Nephron (organoid): ENCODE results near the gene SETD7.

Experiments used
- H3K27ac Mint-ChIP-seq, 3 experiments: 2 replicates each; pipeline ENCODE4 v1.8.0; 2020; ENCODE audit warnings: mixed read lengths in 3 of 3, mild to moderate bottlenecking in 2 of 3, moderate library complexity in 1 of 3
- H3K27me3 Mint-ChIP-seq: 2 replicates; pipeline ENCODE4 v1.8.0; 2021; ENCODE audit warnings: low read depth, mild to moderate bottlenecking, moderate library complexity, mixed read lengths
- H3K36me3 Mint-ChIP-seq: 2 replicates; pipeline ENCODE4 v1.8.0; 2020; ENCODE audit warnings: low read depth, mixed read lengths
- H3K4me1 Mint-ChIP-seq: 2 replicates; pipeline ENCODE4 v1.8.0; 2020; ENCODE audit warnings: mixed read lengths
- H3K4me3 Mint-ChIP-seq, 3 experiments: 2 replicates each; pipeline ENCODE4 v1.8.0; 2020; ENCODE audit warnings: mild to moderate bottlenecking in 3 of 3, mixed read lengths in 3 of 3, moderate library complexity in 2 of 3
- H3K9me3 Mint-ChIP-seq: 2 replicates; pipeline ENCODE4 v1.8.0; 2020; ENCODE audit warnings: mixed read lengths
- TF ChIP-seq, protein P1 (sequence below), 3 experiments: fragments of 200-600 bp; sonication (generic); IDR thresholded peaks; one replicate each; pipeline ENCODE4 v1.5.0; 2021; ENCODE audit warnings: antibody characterized with exemption in 3 of 3; ENCODE audit not compliant: unreplicated experiment in 3 of 3

SETD7 gene

DNA sequence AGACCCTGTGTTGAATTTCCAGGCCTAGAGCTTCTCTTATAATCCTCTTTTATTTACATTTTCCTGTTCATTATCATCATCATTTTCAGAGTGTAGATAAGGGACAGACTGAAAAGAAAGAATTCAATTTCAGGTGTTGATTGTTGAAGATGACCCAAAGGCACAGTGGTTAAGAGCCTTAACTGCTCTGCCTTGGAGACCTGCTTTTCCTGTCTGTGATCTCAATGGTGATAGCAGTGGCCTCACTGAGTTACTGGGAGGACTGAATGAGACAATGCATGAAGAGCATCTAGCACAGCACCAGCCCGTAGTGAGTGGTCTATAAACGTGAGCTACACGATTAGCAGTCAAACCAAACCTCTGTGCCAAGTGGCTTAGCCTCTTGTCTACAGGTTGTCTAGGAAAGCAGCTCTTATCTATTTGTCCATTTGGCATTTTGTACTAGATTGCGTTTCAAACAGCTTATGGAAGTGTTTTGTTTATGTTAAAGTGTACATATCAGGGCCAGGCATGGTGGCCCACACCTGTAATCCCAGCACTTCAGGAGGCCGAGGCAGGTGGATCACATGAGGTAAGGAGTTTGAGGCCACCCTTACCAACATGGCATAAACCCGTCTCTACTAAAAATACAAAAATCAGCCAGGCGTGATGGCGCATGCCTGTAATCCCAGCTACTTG, 41.5 kb downstream of the SETD7 start:
- TF ChIP-seq, protein P1, sequence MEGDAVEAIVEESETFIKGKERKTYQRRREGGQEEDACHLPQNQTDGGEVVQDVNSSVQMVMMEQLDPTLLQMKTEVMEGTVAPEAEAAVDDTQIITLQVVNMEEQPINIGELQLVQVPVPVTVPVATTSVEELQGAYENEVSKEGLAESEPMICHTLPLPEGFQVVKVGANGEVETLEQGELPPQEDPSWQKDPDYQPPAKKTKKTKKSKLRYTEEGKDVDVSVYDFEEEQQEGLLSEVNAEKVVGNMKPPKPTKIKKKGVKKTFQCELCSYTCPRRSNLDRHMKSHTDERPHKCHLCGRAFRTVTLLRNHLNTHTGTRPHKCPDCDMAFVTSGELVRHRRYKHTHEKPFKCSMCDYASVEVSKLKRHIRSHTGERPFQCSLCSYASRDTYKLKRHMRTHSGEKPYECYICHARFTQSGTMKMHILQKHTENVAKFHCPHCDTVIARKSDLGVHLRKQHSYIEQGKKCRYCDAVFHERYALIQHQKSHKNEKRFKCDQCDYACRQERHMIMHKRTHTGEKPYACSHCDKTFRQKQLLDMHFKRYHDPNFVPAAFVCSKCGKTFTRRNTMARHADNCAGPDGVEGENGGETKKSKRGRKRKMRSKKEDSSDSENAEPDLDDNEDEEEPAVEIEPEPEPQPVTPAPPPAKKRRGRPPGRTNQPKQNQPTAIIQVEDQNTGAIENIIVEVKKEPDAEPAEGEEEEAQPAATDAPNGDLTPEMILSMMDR (IDR thresholded peaks at IDR 0.05; ENCODE audit: unreplicated experiment in 3 of 3) = no peak
- H3K27ac Mint-ChIP-seq = no peak overlapping the region
- H3K4me3 Mint-ChIP-seq = no peak overlapping the region
- H3K27me3 Mint-ChIP-seq = no peaks in the 10 kb centered on the region
- H3K36me3 Mint-ChIP-seq = peaks cover 72% of the 10 kb centered on the region
- H3K4me1 Mint-ChIP-seq = peaks cover 22% of the 10 kb centered on the region
- no peaks in the 10 kb centered on the region for H3K9me3 Mint-ChIP-seq

DNA sequence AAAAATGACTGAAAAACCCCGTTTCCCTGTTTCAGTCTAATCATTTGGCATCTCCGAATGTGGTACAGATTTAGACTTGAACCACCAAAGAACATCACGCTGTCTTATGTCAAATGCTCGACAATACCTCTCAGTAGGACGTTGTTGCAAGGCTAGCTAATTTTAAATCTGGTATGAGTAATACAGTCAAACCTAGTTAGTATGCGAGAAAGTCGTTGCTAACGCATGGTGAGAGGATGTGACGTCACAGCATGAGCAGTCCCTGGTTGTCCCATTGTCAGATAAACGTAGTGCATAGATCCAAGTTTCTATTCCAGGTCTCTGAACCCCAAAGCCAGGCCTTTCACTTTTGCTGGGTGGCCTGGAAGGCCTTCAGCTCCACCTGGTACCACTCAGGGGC, 44.7 kb downstream of the SETD7 start:
- peaks cover 22% of the 10 kb centered on the region for H3K4me1 Mint-ChIP-seq
- H3K27me3 Mint-ChIP-seq = no peaks in the 10 kb centered on the region
- no peak overlapping the region for H3K4me3 Mint-ChIP-seq
- peak overlapping the region in 1 of 3 experiments; percentile 86 for H3K27ac Mint-ChIP-seq
- H3K36me3 Mint-ChIP-seq = peaks cover 54% of the 10 kb centered on the region
- TF ChIP-seq, protein P1 (IDR thresholded peaks at IDR 0.05; ENCODE audit: unreplicated experiment in 3 of 3) = no peak
- no peaks in the 10 kb centered on the region for H3K9me3 Mint-ChIP-seq

DNA sequence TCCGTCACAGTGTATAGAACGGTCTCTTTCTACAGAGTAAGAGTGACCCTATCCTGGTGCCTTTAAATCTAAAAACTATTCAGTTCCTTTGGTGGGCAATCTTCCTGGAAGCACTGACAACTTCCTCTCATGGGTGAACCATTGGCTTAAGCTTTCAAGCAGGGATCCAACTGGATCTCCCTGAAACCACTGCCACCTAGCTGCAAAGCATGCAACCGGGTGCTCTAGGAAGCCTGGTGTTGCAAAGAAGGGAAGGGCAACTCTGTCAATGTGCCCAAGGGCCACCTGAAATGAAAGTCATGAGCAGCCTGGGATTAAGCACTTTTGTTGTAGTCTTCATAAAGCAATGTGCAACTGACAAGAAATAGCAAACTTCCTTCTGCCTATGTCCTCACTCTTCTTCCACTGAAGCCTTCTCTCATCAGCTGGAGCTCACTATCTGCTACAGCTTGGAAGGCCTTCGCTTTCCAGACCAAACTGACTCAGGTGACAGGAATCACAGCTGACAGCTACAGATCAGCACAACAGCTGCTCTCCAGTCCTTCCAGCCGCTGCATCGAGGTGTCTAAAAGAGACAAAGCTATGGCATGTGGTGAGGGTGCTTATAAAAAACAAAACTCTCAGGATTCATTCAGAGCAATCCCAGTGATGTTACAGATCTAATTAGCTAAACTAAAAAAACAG, 46.1 kb downstream of the SETD7 start:
- H3K36me3 Mint-ChIP-seq = peaks cover 46% of the 10 kb centered on the region
- H3K27ac Mint-ChIP-seq = no peak overlapping the region
- no peaks in the 10 kb centered on the region for H3K27me3 Mint-ChIP-seq
- H3K4me1 Mint-ChIP-seq = peaks cover 14% of the 10 kb centered on the region
- no peaks in the 10 kb centered on the region for H3K9me3 Mint-ChIP-seq
- TF ChIP-seq, protein P1 (IDR thresholded peaks at IDR 0.05; ENCODE audit: unreplicated experiment in 3 of 3) = peak; percentile 20 to 43 (median 31)
- H3K4me3 Mint-ChIP-seq = no peak overlapping the region

- H3K9me3 Mint-ChIP-seq = no peaks in the 10 kb centered on the region
These were observed 47.3 kb downstream of the SETD7 start for GRCh38 chr4:139508581-139509237.

GRCh38 chr4:139506774-139507173, 49.2 kb downstream of the SETD7 start:
- no peaks in the 10 kb centered on the region for H3K9me3 Mint-ChIP-seq
- peaks cover 37% of the 10 kb centered on the region for H3K36me3 Mint-ChIP-seq
- TF ChIP-seq, protein P1 (IDR thresholded peaks at IDR 0.05; ENCODE audit: unreplicated experiment in 3 of 3) = no peak
- no peak overlapping the region for H3K27ac Mint-ChIP-seq
- peaks cover 7% of the 10 kb centered on the region for H3K4me1 Mint-ChIP-seq
- no peaks in the 10 kb centered on the region for H3K27me3 Mint-ChIP-seq
- no peak overlapping the region for H3K4me3 Mint-ChIP-seq

More at GRCh38 chr4:139508581-139509237, 47.3 kb downstream of the SETD7 start:
- H3K36me3 Mint-ChIP-seq = peaks cover 44% of the 10 kb centered on the region
- TF ChIP-seq, protein P1 (IDR thresholded peaks at IDR 0.05; ENCODE audit: unreplicated experiment in 3 of 3) = no peak
- no peaks in the 10 kb centered on the region for H3K27me3 Mint-ChIP-seq
- H3K27ac Mint-ChIP-seq = peak overlapping the region in 2 of 3 experiments; percentile 8 to 18
- H3K4me3 Mint-ChIP-seq = no peak overlapping the region
- H3K4me1 Mint-ChIP-seq = peaks cover 14% of the 10 kb centered on the region
